ENCODE results near the gene MAD1L1.

The MAD1L1 gene

DNA sequence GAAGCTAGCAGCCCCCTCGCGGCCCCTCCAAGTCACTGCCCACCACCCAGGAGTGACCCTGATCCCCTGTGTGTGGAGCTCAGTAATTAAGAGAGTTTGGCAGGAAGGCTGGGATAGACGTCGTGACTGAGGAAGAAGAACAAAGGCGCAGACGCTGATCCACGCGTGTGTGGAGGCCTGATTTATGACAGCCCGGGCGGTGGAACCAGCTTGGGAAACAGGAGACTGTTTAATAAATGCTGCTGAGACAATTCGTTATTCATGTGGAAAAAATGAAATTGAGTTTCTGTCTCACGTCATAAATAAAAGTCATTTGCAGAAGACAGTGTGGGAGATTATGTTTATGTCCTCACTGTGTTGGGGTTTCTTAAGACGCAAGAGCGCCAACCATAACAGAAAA is 431.8 kb downstream of the MAD1L1 start:
- DNase-seq = no peak

DNA sequence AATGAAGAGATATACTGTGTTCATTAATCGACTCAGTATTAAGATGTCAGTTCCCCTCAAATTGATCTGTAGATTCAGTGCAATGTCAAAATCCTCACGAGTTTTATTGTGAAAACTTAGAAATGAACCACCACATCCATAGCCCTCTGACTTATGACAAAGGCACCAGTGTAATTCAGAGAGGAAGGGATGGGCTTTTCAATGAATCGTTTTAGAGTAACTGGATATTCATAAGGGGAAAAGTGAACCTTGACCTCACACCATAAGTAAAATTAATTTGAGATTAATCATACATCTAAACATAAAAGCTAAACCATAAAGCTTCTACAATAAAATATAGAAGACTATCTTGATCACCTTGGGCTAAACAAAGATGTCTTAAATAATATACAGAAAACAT is 434.6 kb downstream of the MAD1L1 start:
- DNase-seq = no peak

DNA sequence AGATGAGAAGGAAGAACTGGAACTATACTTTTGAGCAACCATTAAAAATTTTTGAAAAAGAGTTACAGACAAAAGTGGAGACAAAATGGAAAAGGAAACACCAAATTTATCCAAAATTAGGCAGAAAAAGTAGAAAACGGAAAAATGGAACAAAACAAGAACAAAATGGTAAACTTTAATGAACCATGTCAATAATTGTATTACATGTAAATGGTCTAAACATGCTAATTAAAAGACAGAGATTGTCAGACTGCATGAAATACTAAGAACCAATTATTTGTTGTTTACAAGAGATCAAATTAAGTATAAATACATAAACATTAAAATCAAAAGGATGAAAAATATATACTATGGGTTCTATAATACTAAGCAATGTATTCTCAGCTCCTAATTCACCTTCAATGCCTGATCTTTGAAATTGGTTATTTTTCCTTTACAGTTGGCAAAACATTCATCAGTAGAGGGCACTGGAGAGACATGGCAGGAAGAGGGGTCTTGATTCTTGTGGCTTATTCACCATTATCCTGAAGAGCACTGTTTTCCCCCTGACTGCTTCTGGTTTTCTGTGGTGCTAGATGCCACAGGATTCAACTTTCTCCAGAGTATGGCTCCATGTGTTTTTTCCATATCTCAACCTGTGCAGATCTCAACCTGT is 437.7 kb downstream of the MAD1L1 start:
- DNase-seq = no peak

DNA sequence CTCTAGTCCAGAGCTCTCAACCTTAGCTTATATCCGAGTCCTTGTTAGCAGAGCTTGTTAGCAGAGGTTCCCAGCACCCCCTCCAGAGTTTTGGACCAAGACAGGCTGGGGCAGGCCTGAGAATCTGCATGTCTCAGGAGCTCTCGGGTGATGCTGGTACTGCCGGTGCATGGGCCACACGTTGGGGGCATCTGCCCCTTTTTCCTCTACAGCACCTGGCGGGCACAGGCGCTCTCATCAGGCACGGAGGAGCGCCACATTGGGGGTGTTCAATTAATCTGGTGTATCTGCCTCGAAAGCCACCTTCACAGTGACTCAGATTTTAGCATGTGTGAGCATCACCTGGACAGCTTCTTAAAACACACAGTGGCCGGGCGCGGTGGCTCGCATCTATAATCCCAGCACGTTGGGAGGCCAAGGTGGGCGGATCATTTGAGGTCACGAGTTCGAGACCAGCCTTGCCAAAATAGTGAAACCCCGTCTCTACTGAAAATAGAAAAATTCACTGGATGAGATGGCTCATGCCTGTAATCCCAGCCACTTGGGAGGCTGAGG is 445.0 kb downstream of the MAD1L1 start:
- no peak for DNase-seq

DNA sequence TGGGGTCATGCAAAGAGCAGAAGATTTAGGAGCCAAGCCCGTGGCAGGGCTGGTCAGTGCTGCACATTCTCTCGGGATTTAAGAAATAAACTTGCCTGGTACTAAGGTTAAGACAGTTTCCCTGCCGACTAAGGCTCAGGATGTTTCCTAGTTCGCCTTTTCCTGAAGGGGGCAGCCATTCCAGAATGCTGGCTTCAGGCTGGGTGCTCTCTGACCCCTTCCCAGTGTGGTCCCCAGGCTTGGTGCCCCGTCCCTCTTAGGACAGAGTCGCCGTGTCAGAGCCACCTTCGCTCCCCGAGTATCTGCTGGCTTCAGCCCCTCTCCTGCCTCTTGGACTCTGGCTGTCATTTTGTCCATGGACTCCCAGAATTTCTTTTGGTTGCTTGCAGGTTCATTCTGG is 445.5 kb downstream of the MAD1L1 start:
- no peak for DNase-seq

DNA sequence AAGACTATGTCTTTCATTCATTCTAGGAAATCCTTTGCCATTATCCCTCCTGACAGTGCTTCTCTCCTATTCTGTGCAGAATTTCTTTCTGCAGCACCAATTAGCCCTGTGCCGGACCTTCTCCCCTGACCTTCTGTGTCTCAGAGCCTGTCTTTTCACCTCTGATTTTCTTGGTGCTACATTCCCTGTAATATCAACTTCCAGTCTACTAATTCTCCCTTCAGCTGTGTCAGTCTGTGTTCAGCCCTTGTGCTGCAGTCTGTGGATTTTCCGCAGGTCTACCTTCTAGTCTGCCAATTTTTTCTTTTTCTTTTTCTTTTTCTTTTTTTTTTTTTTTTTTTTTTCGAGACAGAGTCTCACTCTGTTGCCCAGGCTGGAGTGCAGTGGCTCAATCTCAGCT is 446.9 kb downstream of the MAD1L1 start:
- DNase-seq = no peak

DNA sequence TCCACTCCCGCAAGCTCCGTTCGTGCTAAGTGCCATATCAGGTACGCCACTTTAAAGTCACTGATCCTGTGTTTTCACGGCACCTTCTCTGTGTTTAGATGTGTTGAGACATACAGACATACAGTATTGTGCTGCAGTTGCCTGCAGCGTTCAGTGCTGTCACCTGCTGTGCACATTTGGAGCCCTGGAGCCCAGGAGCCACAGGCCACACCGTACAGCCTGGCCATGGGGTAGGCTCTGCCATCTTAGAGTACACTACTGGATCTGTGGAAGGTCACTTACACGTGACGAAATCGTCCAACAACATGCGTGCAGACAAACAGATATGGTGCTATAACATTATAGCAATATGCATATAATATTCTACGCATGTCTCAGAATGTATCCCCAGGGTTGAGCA is 451.4 kb downstream of the MAD1L1 start:
- no peak for DNase-seq

DNA sequence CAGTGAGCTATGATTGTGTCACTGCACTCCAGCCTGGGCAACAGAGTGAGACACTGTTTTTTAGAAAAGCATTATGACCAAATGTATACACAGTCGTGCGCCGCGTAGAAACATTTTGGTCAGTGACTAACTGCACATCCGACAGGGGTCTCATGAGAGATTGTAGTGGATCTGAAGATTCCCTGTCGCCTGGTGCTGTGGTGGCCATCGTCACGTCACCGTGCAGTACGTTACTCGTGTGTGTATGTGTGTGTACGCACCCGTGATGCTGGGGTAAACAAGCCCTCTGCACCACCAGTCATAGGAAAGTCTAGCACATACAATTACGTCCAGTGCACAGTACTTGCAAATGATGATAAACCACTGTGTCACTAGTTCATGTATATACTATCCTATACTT is 453.3 kb downstream of the MAD1L1 start:
- no peak for DNase-seq

DNA sequence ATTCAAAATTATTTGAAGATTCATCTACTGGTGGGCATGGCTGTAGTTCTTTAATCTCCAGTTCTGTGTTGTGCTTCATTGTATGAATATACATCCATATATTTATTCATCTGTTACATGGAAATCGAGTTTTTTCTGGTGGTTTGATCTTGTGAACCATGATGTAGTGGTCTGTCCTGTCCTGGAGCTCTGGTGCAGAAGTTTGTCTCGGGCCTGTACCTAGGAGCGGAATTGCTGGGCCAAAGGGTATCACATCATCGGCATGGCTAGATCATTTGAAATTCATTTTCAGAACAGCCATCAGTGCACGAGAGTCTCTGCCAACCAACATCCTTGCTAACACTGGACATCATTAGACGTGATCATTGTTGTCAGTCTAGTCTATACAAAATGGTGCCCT is 455.6 kb downstream of the MAD1L1 start:
- DNase-seq = no peak

DNA sequence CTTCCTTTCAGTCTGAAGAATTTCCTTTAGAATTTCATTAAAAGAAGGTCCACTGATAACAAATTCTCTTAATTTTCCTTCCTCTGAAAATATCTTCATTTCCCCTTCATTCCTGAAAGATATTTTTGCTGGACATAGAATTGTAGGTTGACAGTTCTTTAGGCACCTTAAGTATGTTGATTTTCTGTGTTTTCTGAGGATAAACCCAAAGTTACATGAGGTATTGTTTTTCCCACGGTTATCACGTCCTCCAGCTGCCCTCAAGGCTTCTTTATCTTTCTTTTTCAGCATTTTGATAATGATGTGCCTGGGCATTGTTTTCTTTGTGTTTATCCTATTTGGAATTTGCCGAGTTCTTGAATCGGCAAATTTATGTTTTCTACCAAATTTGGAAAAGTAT is 457.4 kb downstream of the MAD1L1 start:
- no peak for DNase-seq

DNA sequence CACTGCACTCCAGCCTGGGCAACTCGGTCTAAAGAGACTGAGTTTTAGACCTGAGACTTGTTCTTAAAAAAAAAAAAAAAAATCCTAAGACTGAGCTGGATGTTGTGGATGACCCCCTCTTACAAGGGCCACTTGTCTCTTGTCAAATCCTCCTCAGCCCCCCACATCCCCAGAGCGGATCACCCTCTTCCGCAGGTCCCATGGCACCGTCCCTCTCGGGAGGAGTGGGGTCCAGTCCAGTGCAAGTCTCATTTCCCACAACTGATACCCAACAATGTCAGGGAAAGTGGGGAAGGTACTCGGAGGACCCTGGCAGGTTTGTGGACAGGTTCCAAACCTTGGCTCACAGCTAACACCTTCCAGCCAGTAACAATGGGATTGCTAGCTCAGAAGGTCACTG is 462.4 kb downstream of the MAD1L1 start:
- no peak for DNase-seq

DNA sequence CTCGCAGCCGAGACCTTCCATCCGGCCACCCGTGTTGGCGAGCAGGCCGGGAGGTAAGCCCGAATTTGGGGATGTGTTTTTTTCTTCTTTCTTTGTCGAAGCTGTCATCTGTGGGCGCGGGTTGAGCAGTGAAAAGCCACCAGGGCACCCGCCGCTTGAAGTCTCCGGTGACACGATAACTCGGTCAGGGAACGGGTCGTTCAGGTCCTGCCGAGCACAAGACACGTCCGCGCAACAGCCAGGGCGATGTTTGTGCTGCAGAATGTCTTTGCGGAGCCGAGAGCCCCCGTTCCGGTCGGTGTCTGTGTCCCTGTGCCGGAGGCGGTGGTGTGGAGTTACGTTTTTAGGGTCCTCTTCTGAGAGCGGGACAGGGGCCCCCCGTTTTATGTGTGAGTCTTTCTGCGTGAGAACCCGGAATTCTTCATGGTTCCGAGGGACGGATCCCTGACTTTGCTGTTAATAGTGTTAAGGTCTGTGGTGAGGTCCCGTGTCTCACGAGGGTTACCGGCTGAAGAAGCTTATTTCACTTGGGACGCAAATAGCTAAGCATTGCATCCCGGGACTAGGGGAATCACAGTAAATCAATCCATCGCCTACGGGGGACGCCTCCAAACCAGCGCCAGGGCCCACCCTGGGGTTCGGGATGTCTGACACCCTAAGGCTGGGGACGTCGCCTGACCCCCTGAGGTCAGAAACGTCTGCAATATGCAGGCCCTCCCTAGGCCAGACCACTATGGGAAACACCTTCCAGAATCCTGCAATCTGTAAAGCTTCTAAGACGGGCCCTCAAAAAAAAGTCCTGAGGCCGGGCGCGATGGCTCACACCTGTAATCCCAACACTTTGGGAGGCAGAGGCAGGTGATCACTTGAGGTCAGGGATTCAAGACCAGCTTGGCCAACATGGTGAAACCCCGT is 463.2 kb downstream of the MAD1L1 start:
- no peak for DNase-seq

DNA sequence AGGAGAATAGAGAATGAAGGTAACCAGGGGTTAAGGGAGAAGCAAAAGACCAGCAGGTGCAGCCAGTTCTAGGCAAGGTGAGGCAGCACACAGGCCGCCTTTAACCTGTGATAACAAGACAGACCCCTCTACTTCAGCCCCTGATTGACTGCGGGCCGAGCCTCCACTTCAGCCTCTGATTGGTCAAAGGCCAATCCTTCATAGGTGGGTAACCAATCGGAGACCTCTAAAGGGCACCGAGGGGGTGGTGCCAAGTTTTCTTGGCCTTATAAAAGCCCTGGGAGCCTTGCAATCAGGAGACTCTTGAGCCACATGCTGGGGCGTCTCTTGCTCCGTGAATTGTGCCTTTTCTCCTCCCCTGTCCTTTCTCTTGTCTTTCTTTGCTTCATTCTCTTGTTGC is 463.9 kb downstream of the MAD1L1 start:
- DNase-seq = no peak

DNA sequence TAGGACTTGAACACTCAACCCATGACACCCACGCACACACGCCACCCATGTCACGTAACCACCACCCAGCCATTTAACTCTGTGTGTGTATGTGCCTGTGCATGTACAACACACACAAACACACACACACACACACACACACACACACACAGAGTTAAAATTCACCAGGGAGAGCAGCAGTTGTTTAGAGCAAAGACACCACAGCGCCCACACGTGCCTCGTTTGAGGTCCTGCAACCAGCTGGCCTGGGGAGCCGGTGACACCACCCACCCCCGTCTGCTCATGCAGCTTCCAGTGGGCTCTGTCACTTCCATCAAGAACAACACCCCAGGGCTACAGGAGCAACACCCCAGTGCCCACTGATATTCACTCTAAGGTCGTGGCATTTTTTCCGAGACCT is 465.2 kb downstream of the MAD1L1 start:
- no peak for DNase-seq
